ENCODE data around the gene UST.

Gene UST

DNA sequence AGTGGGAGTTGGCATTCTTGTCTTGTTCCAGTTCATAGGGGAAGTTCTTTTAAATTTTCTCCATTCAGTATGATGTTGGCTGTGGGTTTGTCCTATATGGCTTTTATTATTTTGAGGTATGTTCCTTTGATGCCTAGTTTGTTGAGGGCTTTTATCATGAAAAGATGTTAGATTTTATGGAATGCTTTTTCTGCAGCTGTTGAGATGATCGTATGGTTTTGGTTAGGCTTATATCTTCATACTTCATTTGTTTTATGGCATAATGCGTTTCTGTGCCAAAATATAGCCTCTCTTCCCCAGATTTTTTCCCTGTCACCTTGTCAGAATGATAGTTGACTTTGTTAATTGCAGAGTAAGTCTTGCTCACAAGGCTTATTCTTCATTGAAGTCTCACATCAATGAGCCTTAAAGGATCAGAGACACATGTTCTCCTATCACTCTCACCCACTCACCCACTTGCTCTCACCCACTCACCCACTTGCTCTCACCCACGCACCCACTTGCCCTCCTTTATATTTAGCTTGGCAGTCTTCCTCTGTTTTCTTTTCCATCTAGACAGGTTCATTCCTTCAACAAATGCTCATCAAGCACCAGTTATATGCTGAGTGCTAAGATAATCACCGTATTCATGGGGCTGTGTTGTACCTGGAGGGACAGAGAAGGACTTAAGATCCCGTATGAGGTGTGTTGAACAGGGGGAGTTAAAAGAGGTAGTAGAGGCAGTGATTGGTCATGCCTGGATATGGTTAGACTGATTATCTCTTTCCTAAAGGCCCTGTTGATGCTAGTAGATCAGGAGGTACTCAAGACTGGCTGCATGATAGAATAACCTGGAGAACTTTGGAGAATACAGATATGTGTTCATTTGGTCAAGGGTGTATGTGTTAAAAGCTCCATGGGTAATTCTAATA, 19.3 kb downstream of the UST start:
- TF ChIP-seq CTBP1 (IDR thresholded peaks at IDR 0.05; ENCODE audit: borderline replicate concordance) (no peak), TARDBP (IDR thresholded peaks at IDR 0.05) (no peak), ELF4 (IDR thresholded peaks at IDR 0.05) (no peak), ARNT (IDR thresholded peaks at IDR 0.05) (no peak), L3MBTL2 (conservative IDR thresholded peaks at IDR 0.05) (no peak), FOXM1 (IDR thresholded peaks at IDR 0.05; ENCODE audit: borderline replicate concordance) (no peak), SP1 (IDR thresholded peaks at IDR 0.05) (no peak), NFRKB (IDR thresholded peaks at IDR 0.05) (no peak), BHLHE40 (IDR thresholded peaks at IDR 0.05; ENCODE audit: borderline replicate concordance) (no peak), LEF1 (IDR thresholded peaks at IDR 0.05; ENCODE audit: borderline replicate concordance) (no peak), HDGF (IDR thresholded peaks at IDR 0.05; ENCODE audit: borderline replicate concordance) (no peak), FOXK2 (IDR thresholded peaks at IDR 0.05) (no peak), ZNF384 (IDR thresholded peaks at IDR 0.05) (no peak)
- TF ChIP-seq, protein P1, sequence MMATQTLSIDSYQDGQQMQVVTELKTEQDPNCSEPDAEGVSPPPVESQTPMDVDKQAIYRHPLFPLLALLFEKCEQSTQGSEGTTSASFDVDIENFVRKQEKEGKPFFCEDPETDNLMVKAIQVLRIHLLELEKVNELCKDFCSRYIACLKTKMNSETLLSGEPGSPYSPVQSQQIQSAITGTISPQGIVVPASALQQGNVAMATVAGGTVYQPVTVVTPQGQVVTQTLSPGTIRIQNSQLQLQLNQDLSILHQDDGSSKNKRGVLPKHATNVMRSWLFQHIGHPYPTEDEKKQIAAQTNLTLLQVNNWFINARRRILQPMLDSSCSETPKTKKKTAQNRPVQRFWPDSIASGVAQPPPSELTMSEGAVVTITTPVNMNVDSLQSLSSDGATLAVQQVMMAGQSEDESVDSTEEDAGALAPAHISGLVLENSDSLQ (IDR thresholded peaks at IDR 0.05), result no peak
- no peak for DNase-seq (ENCODE audit: extremely low spot score)
- ChIA-PET POLR2A (no interaction called here), CTCF (interaction anchor here (0.9 kb wide), 1 partner anchor 182 kb away, joined by 3 read pairs; no protein-coding TSS in a partner anchor)

DNA sequence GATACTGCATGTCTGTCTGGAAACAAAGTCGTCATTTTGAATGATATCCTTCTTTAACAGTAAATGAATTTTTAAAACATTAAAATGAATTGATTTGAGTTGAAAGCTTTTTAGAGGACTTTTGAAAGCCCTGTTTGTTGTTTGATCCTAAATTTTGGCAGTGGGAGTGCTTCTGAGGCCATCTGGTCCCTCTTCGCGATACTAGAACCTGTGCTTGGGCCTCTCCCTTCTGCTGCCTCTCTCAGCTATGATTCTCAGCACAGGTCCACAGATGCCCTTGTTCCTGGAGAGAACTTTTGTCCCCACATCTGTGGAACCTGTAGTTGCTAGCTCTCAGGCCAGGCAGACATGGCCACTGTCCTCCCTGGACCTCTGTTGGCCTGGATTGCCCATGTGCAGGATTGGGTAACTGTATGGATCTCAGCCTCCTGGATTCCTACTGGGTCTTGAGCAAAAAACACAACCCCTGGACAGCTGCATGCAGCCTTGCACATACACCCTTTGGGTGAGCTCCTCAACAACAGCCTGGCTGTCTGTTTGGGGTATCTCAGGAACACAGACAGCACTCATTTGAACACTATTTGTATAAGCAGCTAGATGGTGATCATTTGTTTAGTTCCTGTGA, 21.9 kb downstream of the UST start:
- no peak for DNase-seq (ENCODE audit: extremely low spot score)
- ChIA-PET CTCF (no interaction called here), POLR2A (no interaction called here)
- TF ChIP-seq FOXA1 (IDR thresholded peaks at IDR 0.05) (no peak), ELF4 (IDR thresholded peaks at IDR 0.05) (no peak), FOXM1 (IDR thresholded peaks at IDR 0.05; ENCODE audit: borderline replicate concordance) (no peak), SP1 (IDR thresholded peaks at IDR 0.05) (no peak), L3MBTL2 (conservative IDR thresholded peaks at IDR 0.05) (no peak), LEF1 (IDR thresholded peaks at IDR 0.05; ENCODE audit: borderline replicate concordance) (no peak), TARDBP (IDR thresholded peaks at IDR 0.05) (no peak), NFRKB (IDR thresholded peaks at IDR 0.05) (no peak), CTBP1 (IDR thresholded peaks at IDR 0.05; ENCODE audit: borderline replicate concordance) (no peak), ZNF384 (IDR thresholded peaks at IDR 0.05) (no peak), FOXK2 (IDR thresholded peaks at IDR 0.05) (no peak), HDGF (IDR thresholded peaks at IDR 0.05; ENCODE audit: borderline replicate concordance) (no peak), SUZ12 (IDR thresholded peaks at IDR 0.05) (no peak), ARNT (IDR thresholded peaks at IDR 0.05) (no peak), BHLHE40 (IDR thresholded peaks at IDR 0.05; ENCODE audit: borderline replicate concordance) (no peak)
- TF ChIP-seq, protein P1 (IDR thresholded peaks at IDR 0.05), result no peak

DNA sequence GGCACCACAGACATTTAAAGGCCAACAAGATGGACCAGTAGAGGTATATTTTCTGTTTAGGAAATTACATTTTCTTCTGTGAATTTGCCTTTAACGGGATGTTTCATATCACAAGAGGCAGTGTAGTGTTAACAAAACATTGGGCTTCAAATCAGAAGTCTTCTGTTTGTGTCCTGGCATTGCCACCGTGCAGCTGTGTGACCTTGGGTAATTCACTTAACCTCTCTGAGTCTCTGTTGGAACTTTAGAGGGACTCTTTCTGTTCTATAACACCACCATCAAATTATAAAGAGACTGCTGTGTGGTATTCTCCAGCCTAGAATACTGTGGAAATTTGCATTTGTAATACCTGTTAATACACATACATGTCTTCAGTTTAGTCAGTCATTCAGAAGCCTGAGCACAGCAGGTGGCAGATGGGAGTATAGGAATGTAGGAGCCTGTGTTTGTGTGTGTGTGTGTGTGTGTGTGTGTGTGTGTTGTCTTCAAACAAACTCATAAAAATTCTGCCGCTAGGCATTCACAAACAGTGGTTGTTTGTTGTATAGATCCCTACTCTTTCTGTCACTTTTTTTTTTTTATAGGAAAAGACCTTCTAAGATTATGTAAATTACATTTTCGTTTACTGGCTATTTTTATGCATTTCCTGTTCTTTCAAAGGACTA, 22.6 kb downstream of the UST start:
- TF ChIP-seq L3MBTL2 (conservative IDR thresholded peaks at IDR 0.05), result no peak
- TF ChIP-seq HDGF (IDR thresholded peaks at IDR 0.05; ENCODE audit: borderline replicate concordance), result no peak
- TF ChIP-seq FOXK2 (IDR thresholded peaks at IDR 0.05), result no peak
- TF ChIP-seq SP1 (IDR thresholded peaks at IDR 0.05), result no peak
- TF ChIP-seq SUZ12 (IDR thresholded peaks at IDR 0.05), result no peak
- POLR2A ChIA-PET, result no interaction called here
- DNase-seq (ENCODE audit: extremely low spot score), result no peak
- CTCF ChIA-PET, result no interaction called here

DNA sequence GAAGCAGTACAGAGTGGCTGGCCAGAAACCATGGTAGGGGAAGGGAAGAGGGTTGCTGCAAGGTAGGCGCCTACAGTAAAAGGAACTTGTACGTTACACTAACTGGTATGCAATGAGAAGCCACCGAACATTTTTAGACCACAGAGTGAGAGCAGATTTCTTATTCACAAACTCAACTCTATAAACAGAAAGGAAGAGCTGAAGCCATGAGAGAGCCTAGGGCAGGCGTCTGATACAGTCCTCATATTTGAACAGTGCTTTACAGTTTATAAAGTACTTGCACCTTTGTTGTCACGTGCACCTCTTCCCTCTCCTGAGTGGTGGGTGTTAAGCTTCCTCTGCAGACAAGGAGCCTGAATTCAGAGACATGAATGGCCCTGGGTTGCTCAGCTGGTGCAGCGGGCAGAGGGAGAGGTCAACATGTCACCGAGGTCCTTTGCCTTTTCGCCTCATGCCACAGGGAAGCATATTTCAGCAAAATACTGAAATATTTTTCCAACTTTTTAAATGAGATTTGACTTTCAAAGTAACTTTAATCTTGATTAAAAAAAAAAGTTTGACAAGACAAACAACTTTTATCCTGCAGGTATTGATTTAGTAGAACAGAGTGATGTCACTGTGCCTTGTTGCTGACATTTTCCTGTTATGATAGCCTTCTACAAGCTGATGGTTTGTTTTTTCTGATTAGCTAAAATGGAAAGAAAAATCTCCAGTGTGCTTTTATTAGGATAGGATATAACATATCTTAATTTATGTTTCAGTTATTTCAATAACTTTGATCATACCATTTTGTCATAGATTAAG, 23.8 kb downstream of the UST start:
- CTCF ChIA-PET, result no interaction called here
- TF ChIP-seq, protein P1 (IDR thresholded peaks at IDR 0.05), result peak; percentile 3; the same call in 1 of the 2 replicates
- TF ChIP-seq SP1 (IDR thresholded peaks at IDR 0.05), result no peak
- TF ChIP-seq CTBP1 (IDR thresholded peaks at IDR 0.05; ENCODE audit: borderline replicate concordance), result no peak
- TF ChIP-seq ELF4 (IDR thresholded peaks at IDR 0.05), result no peak
- TF ChIP-seq ARNT (IDR thresholded peaks at IDR 0.05), result no peak
- no peak for TF ChIP-seq SUZ12 (IDR thresholded peaks at IDR 0.05)
- no peak for DNase-seq (ENCODE audit: extremely low spot score)
- POLR2A ChIA-PET, result no interaction called here

DNA sequence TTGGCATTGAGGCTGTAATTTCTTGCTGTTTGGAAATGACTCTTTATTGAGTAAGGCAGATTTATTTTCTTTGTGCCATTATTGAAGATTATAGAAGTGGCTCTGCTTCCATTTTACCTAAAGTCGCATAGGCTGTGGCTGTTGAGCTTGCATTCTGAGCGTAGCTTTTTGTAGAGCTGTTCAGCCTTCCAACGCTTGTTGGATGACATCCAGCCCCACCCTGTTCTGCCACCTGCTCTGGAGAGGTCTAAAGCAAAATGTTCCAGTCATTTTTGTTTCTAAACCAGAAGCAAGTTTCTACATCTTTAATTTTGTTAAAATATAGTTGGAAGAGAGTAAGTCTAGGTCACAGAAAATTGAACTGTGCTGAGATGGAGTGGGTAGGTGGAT, 24.4 kb downstream of the UST start:
- no peak for TF ChIP-seq BHLHE40 (IDR thresholded peaks at IDR 0.05; ENCODE audit: borderline replicate concordance)
- no peak for TF ChIP-seq SUZ12 (IDR thresholded peaks at IDR 0.05)
- no peak for TF ChIP-seq NFRKB (IDR thresholded peaks at IDR 0.05)
- TF ChIP-seq ELF4 (IDR thresholded peaks at IDR 0.05), result no peak
- no peak for TF ChIP-seq TARDBP (IDR thresholded peaks at IDR 0.05)
- TF ChIP-seq HDGF (IDR thresholded peaks at IDR 0.05; ENCODE audit: borderline replicate concordance), result no peak
- no peak for TF ChIP-seq FOXK2 (IDR thresholded peaks at IDR 0.05)
- no peak for TF ChIP-seq FOXM1 (IDR thresholded peaks at IDR 0.05; ENCODE audit: borderline replicate concordance)
- no peak for TF ChIP-seq L3MBTL2 (conservative IDR thresholded peaks at IDR 0.05)
- no peak for TF ChIP-seq LEF1 (IDR thresholded peaks at IDR 0.05; ENCODE audit: borderline replicate concordance)
- POLR2A ChIA-PET, result no interaction called here
- CTCF ChIA-PET, result interaction anchor here (0.7 kb wide), 1 partner anchor 23 kb away, joined by 3 read pairs; no protein-coding TSS in a partner anchor
- DNase-seq (ENCODE audit: extremely low spot score), result no peak
